ENCODE data around the gene CLEC16A. TPM values are rescaled to one million over a fixed set of nuclear protein-coding genes. Genes with fewer than 3 reads are reported as not detected.

The CLEC16A gene
- total and polyA plus RNA-seq, 5 donors from 2014 or later, result 11.8 to 38.9 (median 12.3) TPM

DNA sequence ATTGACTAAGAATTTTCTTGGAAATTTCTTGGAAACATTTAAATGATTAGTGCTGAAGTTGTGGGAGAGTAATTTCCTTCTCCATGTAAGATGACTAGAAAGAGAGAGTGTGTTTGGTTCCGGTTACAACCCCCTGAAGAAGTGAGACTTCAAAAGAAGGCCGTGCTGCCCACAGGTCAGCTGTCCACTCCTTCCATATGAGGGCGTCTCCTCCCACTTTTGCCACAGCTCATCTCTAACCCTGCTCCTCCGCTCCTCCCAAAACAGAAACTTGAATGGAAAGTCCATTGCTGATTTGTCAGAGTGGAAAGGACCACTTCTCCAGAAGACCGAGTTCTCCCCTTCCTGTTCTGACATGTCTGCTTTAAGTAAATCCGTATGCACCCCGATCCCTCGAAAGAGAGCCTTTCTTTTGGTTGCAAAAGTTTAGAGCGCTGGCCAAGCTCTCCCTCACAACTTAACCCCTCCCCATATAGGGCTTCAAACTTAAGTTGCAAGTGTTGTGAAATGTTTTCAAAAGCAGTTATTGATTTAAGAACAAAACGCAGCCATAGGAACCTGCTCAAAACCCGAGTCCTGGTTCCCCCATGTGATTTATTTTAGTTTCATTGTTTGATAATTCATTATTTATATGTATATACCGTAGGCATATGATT is 182.2 kb downstream of the CLEC16A start:
- no peaks in the 10 kb centered on the region for H3K27me3 Mint-ChIP-seq
- no peak for ATAC-seq (ENCODE audit: low read depth in 2 of 2)
- DNase-seq, result no peak
- peaks cover 5% of the 10 kb centered on the region for H3K4me1 ChIP-seq (ENCODE audit: control insufficient read depth, insufficient read depth, low read length, poor library complexity, severe bottlenecking)
- no peaks in the 10 kb centered on the region for H3K27me3 ChIP-seq (ENCODE audit: control insufficient read depth, insufficient read depth, low read length)
- H3K36me3 ChIP-seq (ENCODE audit: control insufficient read depth, insufficient read depth, low read length), result peaks cover 48% of the 10 kb centered on the region
- H3K9me3 ChIP-seq (ENCODE audit: control insufficient read depth in 2 of 2, low read length in 2 of 2), result no peaks in the 10 kb centered on the region
- H3K4me1 Mint-ChIP-seq, result peaks cover 0 to 15% (median 6%) of the 10 kb centered on the region in 4 donors
- peak overlapping the region in 1 of 3 donors; percentile 82 for H3K27ac Mint-ChIP-seq
- H3K36me3 Mint-ChIP-seq, result peaks cover 59% of the 10 kb centered on the region
- no peak overlapping the region for H3K4me3 Mint-ChIP-seq
- no peak overlapping the region for H3K4me3 ChIP-seq (ENCODE audit: low read depth, low read length)
- no peaks in the 10 kb centered on the region for H3K9me3 Mint-ChIP-seq
- H3K27ac ChIP-seq (ENCODE audit: insufficient read depth, low read length, poor library complexity, severe bottlenecking), result no peak overlapping the region

DNA sequence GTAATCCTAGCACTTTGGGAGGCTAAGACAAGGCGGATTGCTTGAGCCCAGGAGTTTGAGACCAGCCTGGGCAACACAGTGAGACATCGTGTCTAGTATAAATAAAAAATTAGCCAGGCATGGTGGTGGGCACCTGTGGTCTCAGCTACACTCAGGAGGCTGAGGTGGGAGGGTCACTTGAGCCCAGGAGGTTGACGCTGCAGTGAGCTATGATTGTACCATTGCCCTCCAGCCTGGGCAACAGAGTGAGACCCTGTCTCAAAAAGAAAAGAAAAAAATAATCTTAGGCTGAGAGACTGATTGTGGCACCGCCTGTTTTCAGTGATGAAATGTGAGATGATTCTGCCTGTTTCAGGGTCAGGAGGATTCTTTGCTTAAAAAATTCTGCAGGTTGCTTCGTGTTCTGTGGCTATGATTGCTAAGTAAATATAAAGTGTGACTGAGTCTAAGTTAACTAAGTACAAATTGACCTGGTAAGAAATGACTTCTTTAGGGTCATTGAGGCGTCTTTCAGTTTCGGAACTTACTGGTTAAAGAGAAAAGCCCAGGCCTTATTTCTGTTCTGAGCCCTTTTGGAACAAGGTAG is 183.3 kb downstream of the CLEC16A start:
- Mint-ChIP-seq H3K27me3 (no peaks in the 10 kb centered on the region), H3K36me3 (peaks cover 61% of the 10 kb centered on the region), H3K9me3 (no peaks in the 10 kb centered on the region), H3K4me3 (no peak overlapping the region), H3K27ac (peak overlapping the region in 2 of 3 donors; percentile 17 to 82), H3K4me1 (peaks cover 5 to 21% (median 8%) of the 10 kb centered on the region in 4 donors)
- H3K27ac ChIP-seq (ENCODE audit: insufficient read depth, low read length, poor library complexity, severe bottlenecking), result no peak overlapping the region
- no peaks in the 10 kb centered on the region for H3K27me3 ChIP-seq (ENCODE audit: control insufficient read depth, insufficient read depth, low read length)
- DNase-seq (no peak), ATAC-seq (ENCODE audit: low read depth in 2 of 2) (no peak)
- peaks cover 5% of the 10 kb centered on the region for H3K4me1 ChIP-seq (ENCODE audit: control insufficient read depth, insufficient read depth, low read length, poor library complexity, severe bottlenecking)
- peaks cover 40% of the 10 kb centered on the region for H3K36me3 ChIP-seq (ENCODE audit: control insufficient read depth, insufficient read depth, low read length)
- H3K4me3 ChIP-seq (ENCODE audit: low read depth, low read length), result no peak overlapping the region
- H3K9me3 ChIP-seq (ENCODE audit: control insufficient read depth in 2 of 2, low read length in 2 of 2), result no peaks in the 10 kb centered on the region

DNA sequence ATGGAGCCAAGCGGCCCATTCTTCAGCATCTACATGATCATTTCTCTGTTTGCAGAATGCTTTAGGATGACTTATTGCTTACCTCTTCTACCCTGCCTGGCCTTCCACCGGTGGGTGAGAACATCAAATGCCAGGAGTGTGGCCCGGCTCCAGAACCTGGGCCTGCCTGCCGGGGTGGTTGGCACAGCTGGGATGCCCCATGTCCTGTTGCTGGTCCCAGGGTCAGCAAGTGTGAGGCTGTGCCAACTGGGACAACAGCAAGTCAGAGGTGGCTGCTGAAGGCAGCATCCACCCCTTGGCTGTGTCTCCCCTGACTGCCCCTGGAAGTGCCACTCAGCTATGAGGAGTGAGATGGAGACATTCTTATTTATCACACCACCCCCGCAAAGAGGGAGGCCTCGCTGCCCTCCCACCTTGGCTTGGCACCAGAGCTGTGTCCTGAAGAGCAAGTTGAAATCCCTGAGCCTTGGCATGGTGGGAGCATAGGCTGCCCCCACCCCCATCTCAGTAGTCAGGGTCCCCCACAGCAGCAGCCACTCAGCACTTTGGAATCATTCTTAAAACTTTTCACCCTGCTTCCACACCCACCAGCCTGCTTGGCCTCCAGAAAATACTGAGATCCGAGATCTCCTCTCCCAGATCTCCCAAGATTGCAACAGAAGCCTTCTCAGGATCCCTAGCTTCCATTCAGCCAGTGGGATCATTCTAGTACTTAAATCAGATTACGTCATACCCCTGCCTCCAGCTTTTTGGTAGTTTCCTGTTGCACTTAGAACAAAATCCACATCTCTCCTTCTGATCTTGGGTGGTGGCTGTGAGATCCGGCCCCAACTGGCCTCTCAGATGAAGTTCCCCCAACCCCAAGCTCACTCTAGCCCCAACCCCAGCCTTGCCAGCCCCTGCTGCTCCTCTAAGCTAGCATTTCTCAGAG is 184.1 kb downstream of the CLEC16A start:
- peaks cover 35% of the 10 kb centered on the region for H3K36me3 ChIP-seq (ENCODE audit: control insufficient read depth, insufficient read depth, low read length)
- ATAC-seq (ENCODE audit: low read depth in 2 of 2) (no peak), DNase-seq (peak in 1 of 3 donors; percentile 66)
- H3K27ac ChIP-seq (ENCODE audit: insufficient read depth, low read length, poor library complexity, severe bottlenecking), result no peak overlapping the region
- H3K4me1 Mint-ChIP-seq, result peaks cover 5 to 21% (median 9%) of the 10 kb centered on the region in 4 donors
- no peaks in the 10 kb centered on the region for H3K9me3 ChIP-seq (ENCODE audit: control insufficient read depth in 2 of 2, low read length in 2 of 2)
- H3K9me3 Mint-ChIP-seq, result no peaks in the 10 kb centered on the region
- H3K4me3 ChIP-seq (ENCODE audit: low read depth, low read length), result no peak overlapping the region
- no peaks in the 10 kb centered on the region for H3K27me3 ChIP-seq (ENCODE audit: control insufficient read depth, insufficient read depth, low read length)
- no peaks in the 10 kb centered on the region for H3K27me3 Mint-ChIP-seq
- H3K27ac Mint-ChIP-seq, result peak overlapping the region; percentile 12 to 84 (median 69)
- no peak overlapping the region for H3K4me3 Mint-ChIP-seq
- H3K4me1 ChIP-seq (ENCODE audit: control insufficient read depth, insufficient read depth, low read length, poor library complexity, severe bottlenecking), result peaks cover 5% of the 10 kb centered on the region
- peaks cover 56% of the 10 kb centered on the region for H3K36me3 Mint-ChIP-seq

DNA sequence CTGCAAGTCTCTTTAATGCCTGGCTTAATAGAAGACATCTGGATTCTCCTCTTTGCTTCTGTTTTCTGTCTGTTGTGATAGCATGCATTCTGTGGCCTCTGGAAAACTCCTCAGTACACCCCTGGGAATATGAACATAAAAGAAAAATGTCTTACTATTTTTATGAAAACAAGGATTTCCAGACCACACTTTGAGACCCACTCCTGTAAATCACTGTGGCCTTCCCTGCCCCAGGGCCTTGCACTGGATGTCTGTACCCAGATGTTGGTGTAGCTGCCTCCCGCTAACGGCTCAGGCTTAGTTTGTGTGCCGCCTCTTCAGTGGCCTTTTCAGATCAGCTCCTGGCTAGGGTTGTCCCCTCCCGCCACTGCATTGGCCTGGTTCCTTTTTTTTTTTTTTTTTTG is 185.0 kb downstream of the CLEC16A start:
- Histone ChIP-seq H3K27me3 (ENCODE audit: control insufficient read depth, insufficient read depth, low read length) (no peaks in the 10 kb centered on the region), H3K4me3 (ENCODE audit: low read depth, low read length) (no peak overlapping the region), H3K27ac (ENCODE audit: insufficient read depth, low read length, poor library complexity, severe bottlenecking) (no peak overlapping the region), H3K4me1 (ENCODE audit: control insufficient read depth, insufficient read depth, low read length, poor library complexity, severe bottlenecking) (peaks cover 5% of the 10 kb centered on the region), H3K36me3 (ENCODE audit: control insufficient read depth, insufficient read depth, low read length) (peaks cover 26% of the 10 kb centered on the region), H3K9me3 (ENCODE audit: control insufficient read depth in 2 of 2, low read length in 2 of 2) (no peaks in the 10 kb centered on the region)
- Mint-ChIP-seq H3K4me1 (peaks cover 5 to 21% (median 9%) of the 10 kb centered on the region in 4 donors), H3K4me3 (no peak overlapping the region), H3K27ac (peak overlapping the region in 1 of 3 donors; percentile 80), H3K9me3 (no peaks in the 10 kb centered on the region), H3K36me3 (peaks cover 47% of the 10 kb centered on the region), H3K27me3 (no peaks in the 10 kb centered on the region)
- ATAC-seq (ENCODE audit: low read depth in 2 of 2), result no peak
- DNase-seq, result no peak

DNA sequence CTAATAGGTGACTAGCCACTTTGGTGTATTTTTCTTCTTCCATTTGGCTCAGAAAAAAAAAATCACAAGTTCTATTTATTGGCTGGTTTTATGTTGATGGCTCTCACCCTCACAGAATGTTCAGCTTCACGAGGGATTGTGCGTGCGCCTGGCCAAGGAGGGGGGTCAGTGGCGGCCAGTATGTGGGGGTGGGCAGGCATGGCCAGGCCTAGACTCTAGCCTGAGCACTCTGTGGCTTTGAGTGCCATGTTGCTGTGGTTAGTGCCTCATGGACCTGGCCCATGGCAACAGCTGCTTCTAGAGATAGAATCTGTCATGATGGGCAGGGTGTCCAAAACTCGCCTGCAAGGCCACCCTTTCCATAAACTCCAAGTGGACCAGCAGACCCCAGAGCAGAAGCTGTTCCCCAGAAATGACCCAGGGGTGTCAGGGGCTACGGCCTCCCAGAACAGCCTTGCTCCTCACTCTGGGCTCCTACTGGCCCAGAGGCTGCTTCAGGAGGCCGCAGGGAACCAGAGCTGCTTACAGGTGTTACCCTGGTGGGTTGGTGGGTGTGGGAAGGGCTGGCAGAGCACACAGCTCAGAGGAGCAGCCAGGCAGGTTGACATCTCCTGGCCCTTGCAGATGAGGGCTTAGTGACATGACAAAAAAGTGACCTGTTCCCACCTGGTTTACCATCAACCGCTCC is 186.8 kb downstream of the CLEC16A start:
- Histone ChIP-seq H3K27ac (ENCODE audit: insufficient read depth, low read length, poor library complexity, severe bottlenecking) (no peak overlapping the region), H3K4me3 (ENCODE audit: low read depth, low read length) (no peak overlapping the region), H3K27me3 (ENCODE audit: control insufficient read depth, insufficient read depth, low read length) (no peaks in the 10 kb centered on the region), H3K9me3 (ENCODE audit: control insufficient read depth in 2 of 2, low read length in 2 of 2) (no peaks in the 10 kb centered on the region), H3K4me1 (ENCODE audit: control insufficient read depth, insufficient read depth, low read length, poor library complexity, severe bottlenecking) (peaks cover 5% of the 10 kb centered on the region), H3K36me3 (ENCODE audit: control insufficient read depth, insufficient read depth, low read length) (peaks cover 20% of the 10 kb centered on the region)
- H3K27ac Mint-ChIP-seq, result peak overlapping the region in 2 of 3 donors; percentile 8 to 20
- H3K27me3 Mint-ChIP-seq, result no peaks in the 10 kb centered on the region
- H3K36me3 Mint-ChIP-seq, result peaks cover 45% of the 10 kb centered on the region
- no peak for ATAC-seq (ENCODE audit: low read depth in 2 of 2)
- no peaks in the 10 kb centered on the region for H3K9me3 Mint-ChIP-seq
- H3K4me1 Mint-ChIP-seq, result peaks cover 7 to 21% (median 11%) of the 10 kb centered on the region in 4 donors
- DNase-seq, result no peak
- no peak overlapping the region for H3K4me3 Mint-ChIP-seq

DNA sequence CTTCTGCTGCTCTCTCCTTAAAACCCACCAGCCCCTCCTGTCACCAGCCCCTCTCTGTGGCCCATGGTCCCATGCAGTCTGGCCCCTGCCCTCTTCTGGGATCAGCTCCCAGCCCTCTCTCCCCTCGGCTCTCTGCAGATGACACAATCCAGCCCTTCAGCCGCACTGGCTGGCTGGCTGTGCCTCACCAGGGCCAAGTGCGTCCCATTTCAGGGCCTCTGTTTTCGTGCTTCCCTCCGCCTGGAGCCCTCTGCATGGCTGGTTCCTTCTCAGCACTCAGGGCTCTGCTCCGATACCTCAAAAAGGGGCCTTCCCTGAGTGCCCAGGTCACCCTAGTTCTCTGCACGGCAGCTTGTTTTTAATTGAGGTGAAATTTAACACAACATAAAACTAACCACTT is 187.3 kb downstream of the CLEC16A start:
- Histone ChIP-seq H3K27me3 (ENCODE audit: control insufficient read depth, insufficient read depth, low read length) (no peaks in the 10 kb centered on the region), H3K27ac (ENCODE audit: insufficient read depth, low read length, poor library complexity, severe bottlenecking) (no peak overlapping the region), H3K36me3 (ENCODE audit: control insufficient read depth, insufficient read depth, low read length) (peaks cover 17% of the 10 kb centered on the region), H3K4me1 (ENCODE audit: control insufficient read depth, insufficient read depth, low read length, poor library complexity, severe bottlenecking) (peaks cover 5% of the 10 kb centered on the region), H3K9me3 (ENCODE audit: control insufficient read depth in 2 of 2, low read length in 2 of 2) (no peaks in the 10 kb centered on the region), H3K4me3 (ENCODE audit: low read depth, low read length) (no peak overlapping the region)
- Mint-ChIP-seq H3K27ac (no peak overlapping the region), H3K9me3 (no peaks in the 10 kb centered on the region), H3K4me3 (no peak overlapping the region), H3K27me3 (no peaks in the 10 kb centered on the region), H3K36me3 (peaks cover 42% of the 10 kb centered on the region), H3K4me1 (peaks cover 6 to 21% (median 12%) of the 10 kb centered on the region in 4 donors)
- no peak for ATAC-seq (ENCODE audit: low read depth in 2 of 2)
- DNase-seq, result no peak

DNA sequence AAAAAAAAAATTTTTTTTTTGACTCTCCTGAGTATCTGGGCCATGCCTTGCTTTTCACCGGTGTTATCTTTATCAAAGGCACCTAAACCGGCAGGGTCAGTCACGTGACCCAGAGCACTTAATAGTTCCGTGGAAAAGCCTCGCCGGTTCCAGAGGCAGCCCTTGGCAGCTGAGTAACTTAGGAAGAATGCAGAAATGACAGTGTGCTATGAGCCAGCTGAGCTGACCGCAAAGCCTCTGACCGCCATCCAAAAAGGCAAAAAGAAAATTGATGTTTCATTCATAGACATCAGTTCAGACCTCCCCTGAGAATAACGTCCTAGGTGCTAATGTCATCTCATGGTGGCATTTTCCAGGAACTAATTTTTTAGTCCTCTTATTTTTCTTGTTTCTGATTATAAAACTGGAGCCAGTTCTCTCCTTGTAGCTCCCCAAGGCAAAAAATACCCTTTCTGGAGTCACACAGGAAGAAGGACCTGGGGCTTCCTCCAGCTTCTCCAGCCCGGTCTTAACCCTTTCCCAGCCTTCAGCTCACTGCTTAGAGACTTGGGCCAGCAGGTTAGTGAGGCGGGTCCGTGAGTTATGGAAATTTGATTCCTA is 189.1 kb downstream of the CLEC16A start:
- Mint-ChIP-seq H3K27ac (peak overlapping the region in 1 of 3 donors; percentile 65), H3K9me3 (no peaks in the 10 kb centered on the region), H3K4me1 (peaks cover 4 to 24% (median 15%) of the 10 kb centered on the region in 4 donors), H3K36me3 (peaks cover 39% of the 10 kb centered on the region), H3K27me3 (no peaks in the 10 kb centered on the region), H3K4me3 (no peak overlapping the region)
- Histone ChIP-seq H3K27me3 (ENCODE audit: control insufficient read depth, insufficient read depth, low read length) (no peaks in the 10 kb centered on the region), H3K27ac (ENCODE audit: insufficient read depth, low read length, poor library complexity, severe bottlenecking) (no peak overlapping the region), H3K36me3 (ENCODE audit: control insufficient read depth, insufficient read depth, low read length) (peaks cover 10% of the 10 kb centered on the region), H3K4me3 (ENCODE audit: low read depth, low read length) (no peak overlapping the region), H3K4me1 (ENCODE audit: control insufficient read depth, insufficient read depth, low read length, poor library complexity, severe bottlenecking) (peaks cover 5% of the 10 kb centered on the region), H3K9me3 (ENCODE audit: control insufficient read depth in 2 of 2, low read length in 2 of 2) (no peaks in the 10 kb centered on the region)
- ATAC-seq (ENCODE audit: low read depth in 2 of 2), result no peak
- DNase-seq, result no peak
